C4-2B (cell line): ENCODE data around the gene HASPIN.

Source experiments
- ZFX ChIP-seq: fragments of 450-650 bp; IDR thresholded peaks from 2 replicates; pipeline ENCODE4 v1.6.1; 2017
- TF ChIP-seq, protein P1 (sequence below): fragments of 450-650 bp; conservative IDR thresholded peaks from 2 replicates; pipeline ENCODE4 v1.5.1; 2017; ENCODE audit warnings: mild to moderate bottlenecking

DNA sequence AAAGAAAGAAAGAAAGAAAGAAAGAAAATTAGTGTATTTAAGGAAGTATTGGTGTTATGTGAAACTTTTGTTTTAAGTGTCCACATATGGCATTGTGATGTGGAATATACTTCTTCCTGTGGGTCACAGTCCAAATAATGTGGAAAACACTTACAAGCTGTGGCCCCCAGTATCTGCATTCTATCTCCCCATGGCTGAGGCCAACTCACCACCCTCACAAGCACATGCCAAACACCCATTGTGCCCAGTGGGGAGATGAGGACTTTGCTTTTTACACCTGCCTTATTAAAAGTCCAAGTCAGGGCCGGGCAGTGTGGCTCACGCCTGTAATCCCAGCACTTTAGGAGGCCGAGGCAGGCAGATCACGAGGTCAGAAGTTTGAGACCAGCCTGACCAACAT, 23.8 kb upstream of the HASPIN start:
- TF ChIP-seq, protein P1, sequence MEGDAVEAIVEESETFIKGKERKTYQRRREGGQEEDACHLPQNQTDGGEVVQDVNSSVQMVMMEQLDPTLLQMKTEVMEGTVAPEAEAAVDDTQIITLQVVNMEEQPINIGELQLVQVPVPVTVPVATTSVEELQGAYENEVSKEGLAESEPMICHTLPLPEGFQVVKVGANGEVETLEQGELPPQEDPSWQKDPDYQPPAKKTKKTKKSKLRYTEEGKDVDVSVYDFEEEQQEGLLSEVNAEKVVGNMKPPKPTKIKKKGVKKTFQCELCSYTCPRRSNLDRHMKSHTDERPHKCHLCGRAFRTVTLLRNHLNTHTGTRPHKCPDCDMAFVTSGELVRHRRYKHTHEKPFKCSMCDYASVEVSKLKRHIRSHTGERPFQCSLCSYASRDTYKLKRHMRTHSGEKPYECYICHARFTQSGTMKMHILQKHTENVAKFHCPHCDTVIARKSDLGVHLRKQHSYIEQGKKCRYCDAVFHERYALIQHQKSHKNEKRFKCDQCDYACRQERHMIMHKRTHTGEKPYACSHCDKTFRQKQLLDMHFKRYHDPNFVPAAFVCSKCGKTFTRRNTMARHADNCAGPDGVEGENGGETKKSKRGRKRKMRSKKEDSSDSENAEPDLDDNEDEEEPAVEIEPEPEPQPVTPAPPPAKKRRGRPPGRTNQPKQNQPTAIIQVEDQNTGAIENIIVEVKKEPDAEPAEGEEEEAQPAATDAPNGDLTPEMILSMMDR: no peak
- TF ChIP-seq ZFX: no peak
